Cardiac muscle cell (in vitro differentiated cells and primary cell): Measurements from ENCODE around the gene MEPCE. TPM values are rescaled to one million over a fixed set of nuclear protein-coding genes. Genes with fewer than 3 reads are reported as not detected.
A peak's percentile ranks its signal among the peaks of the same experiment; 100 is the strongest.

ENCODE experiments used
- DNase-seq, 2 donors: peaks; one replicate each; pipeline versions ENCODE4 v3.0.0 to v3.0.0-alpha.2; 2010 to 2017; ENCODE audit warnings: low read depth in 1 of 2, low spot score in 1 of 2
- H3K27ac ChIP-seq: fragments of 200-600 bp; sonication (generic); 2 replicates; pipeline ENCODE4 v1.5.1; 2016
- H3K27me3 ChIP-seq: fragments of 200-600 bp; sonication (generic); 2 replicates; pipeline ENCODE4 v1.6.0; 2016; ENCODE audit warnings: control low read depth
- H3K36me3 ChIP-seq: fragments of 200-600 bp; sonication (generic); 2 replicates; pipeline ENCODE4 v1.5.1; 2016; ENCODE audit warnings: control low read depth
- H3K4me1 ChIP-seq: fragments of 200-600 bp; sonication (generic); 2 replicates; pipeline ENCODE4 v1.8.1; 2017; ENCODE audit warnings: low read depth, mild to moderate bottlenecking, mixed run types
- H3K4me3 ChIP-seq: fragments of 200-600 bp; sonication (generic); 2 replicates; pipeline ENCODE4 v1.5.1; 2016; ENCODE audit warnings: mild to moderate bottlenecking
- H3K9me3 ChIP-seq: fragments of 200-600 bp; sonication (generic); 2 replicates; pipeline ENCODE4 v1.5.1; 2017; ENCODE audit warnings: low read depth, mild to moderate bottlenecking, control low read depth
- polyA plus RNA-seq: library from polyadenylated mRNA; unstranded; fragments of >200 nt; fragmentation: Nextera tagmentation; extraction: Ambion mirVana; gene quantifications from 2 replicates; pipeline ENCODE4 v1.2.1, GENCODE V29; 2016
- total RNA-seq: library from RNA; depleted of rRNA; stranded (reverse); fragments of >200 nt; gene quantifications from 2 replicates; pipeline ENCODE4 v1.2.3, GENCODE V29; 2016
- TF ChIP-seq, protein P1 (sequence below): IDR thresholded peaks from 2 replicates; pipeline ENCODE4 v1.5.1; 2012; ENCODE audit warnings: low read depth, mild to moderate bottlenecking, low read length

The MEPCE gene
- total and polyA plus RNA-seq, 2 experiments from 2014 or later: 21.5 to 41.7 TPM

DNA sequence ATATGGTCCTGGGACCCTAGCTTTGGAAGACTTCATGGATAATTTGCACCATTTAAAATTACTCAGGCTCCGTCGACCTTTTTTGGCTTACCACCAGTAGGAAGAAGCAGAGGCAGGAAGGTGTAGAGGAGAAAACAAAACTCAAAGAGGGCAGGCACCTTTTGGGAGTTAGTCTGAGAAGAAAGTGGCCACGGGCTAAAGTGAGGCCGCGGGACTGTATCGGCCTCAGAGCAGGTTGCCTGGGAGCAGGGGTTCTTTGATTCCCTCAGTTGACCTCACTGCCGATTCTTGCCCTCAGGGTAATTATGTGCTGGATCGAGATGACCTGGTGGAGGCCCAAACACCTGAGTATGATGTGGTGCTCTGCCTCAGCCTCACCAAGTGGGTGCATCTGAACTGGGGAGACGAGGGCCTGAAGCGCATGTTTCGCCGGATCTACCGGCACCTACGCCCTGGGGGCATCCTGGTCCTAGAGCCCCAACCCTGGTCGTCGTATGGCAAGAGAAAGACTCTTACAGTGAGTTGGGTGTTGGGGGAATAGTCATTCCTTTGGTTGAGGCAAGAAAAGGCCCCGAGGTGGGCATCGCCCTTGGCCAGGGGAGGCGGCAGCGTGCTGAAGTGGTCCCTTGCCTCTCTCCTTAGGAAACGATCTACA is 3.1 kb downstream of the MEPCE start:
- Histone ChIP-seq H3K9me3 (no peaks in the 10 kb centered on the region), H3K27ac (peak overlapping the region; percentile 67), H3K4me1 (peaks cover 27% of the 10 kb centered on the region), H3K27me3 (no peaks in the 10 kb centered on the region), H3K4me3 (no peak overlapping the region), H3K36me3 (peaks cover 9% of the 10 kb centered on the region)
- TF ChIP-seq, protein P1, sequence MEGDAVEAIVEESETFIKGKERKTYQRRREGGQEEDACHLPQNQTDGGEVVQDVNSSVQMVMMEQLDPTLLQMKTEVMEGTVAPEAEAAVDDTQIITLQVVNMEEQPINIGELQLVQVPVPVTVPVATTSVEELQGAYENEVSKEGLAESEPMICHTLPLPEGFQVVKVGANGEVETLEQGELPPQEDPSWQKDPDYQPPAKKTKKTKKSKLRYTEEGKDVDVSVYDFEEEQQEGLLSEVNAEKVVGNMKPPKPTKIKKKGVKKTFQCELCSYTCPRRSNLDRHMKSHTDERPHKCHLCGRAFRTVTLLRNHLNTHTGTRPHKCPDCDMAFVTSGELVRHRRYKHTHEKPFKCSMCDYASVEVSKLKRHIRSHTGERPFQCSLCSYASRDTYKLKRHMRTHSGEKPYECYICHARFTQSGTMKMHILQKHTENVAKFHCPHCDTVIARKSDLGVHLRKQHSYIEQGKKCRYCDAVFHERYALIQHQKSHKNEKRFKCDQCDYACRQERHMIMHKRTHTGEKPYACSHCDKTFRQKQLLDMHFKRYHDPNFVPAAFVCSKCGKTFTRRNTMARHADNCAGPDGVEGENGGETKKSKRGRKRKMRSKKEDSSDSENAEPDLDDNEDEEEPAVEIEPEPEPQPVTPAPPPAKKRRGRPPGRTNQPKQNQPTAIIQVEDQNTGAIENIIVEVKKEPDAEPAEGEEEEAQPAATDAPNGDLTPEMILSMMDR: no peak
- DNase-seq: no peak

DNA sequence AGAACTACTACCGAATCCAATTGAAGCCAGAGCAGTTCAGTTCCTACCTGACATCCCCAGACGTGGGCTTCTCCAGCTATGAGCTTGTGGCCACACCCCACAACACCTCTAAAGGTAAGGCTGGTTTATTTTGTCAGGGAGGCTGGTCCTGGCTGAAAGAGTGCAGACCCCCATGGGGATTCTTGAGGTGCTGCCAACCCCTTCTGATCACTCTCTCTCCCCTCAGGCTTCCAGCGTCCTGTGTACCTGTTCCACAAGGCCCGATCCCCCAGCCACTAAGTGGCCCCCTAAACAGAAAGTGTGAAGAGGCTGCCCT is 3.6 kb downstream of the MEPCE start:
- Histone ChIP-seq H3K27ac (no peak overlapping the region), H3K4me1 (peaks cover 27% of the 10 kb centered on the region)

DNA sequence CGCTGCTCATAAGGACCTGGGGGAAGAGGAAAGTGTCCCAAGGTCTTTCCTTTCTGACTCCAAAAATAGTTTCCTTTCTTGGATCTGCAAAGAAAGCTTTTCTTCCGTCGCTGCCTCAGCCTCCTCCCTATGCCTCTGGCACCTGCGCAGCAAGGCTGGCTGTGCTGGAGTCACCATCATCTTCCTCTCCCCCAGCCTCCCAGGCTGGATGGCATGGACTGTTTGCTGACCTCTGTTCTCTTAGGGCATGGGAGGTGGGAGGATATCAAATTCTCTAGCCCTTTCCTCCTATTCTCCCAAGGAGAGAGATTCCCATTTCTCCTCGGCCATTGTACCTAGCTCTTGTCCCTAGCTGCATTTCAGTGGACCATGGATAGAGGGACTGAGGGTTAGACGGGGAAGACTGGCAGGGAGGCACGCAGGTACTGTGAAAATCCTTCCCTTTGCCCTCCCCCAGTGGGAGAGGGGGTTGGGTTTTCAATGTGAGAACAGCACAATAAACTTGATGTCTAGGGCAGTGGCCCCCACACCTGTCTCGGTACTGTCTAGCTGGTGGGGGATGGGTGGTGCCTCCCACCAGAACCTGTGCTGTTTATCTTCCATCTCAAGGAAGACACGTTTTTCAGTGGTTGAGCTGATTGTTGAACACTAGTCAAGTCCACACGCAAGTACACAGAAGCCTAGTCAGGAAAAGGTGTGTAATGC is 4.1 kb downstream of the MEPCE start:
- Histone ChIP-seq H3K4me1 (peaks cover 27% of the 10 kb centered on the region), H3K27me3 (no peaks in the 10 kb centered on the region), H3K36me3 (peaks cover 9% of the 10 kb centered on the region), H3K4me3 (no peak overlapping the region), H3K27ac (no peak overlapping the region), H3K9me3 (no peaks in the 10 kb centered on the region)
- TF ChIP-seq, protein P1: no peak
- no peak for DNase-seq

More for the DNA sequence above, 3.6 kb downstream of the MEPCE start:
- Histone ChIP-seq H3K9me3 (no peaks in the 10 kb centered on the region), H3K27me3 (no peaks in the 10 kb centered on the region), H3K4me3 (no peak overlapping the region), H3K36me3 (peaks cover 9% of the 10 kb centered on the region)
- no peak for DNase-seq
- TF ChIP-seq, protein P1: no peak

DNA sequence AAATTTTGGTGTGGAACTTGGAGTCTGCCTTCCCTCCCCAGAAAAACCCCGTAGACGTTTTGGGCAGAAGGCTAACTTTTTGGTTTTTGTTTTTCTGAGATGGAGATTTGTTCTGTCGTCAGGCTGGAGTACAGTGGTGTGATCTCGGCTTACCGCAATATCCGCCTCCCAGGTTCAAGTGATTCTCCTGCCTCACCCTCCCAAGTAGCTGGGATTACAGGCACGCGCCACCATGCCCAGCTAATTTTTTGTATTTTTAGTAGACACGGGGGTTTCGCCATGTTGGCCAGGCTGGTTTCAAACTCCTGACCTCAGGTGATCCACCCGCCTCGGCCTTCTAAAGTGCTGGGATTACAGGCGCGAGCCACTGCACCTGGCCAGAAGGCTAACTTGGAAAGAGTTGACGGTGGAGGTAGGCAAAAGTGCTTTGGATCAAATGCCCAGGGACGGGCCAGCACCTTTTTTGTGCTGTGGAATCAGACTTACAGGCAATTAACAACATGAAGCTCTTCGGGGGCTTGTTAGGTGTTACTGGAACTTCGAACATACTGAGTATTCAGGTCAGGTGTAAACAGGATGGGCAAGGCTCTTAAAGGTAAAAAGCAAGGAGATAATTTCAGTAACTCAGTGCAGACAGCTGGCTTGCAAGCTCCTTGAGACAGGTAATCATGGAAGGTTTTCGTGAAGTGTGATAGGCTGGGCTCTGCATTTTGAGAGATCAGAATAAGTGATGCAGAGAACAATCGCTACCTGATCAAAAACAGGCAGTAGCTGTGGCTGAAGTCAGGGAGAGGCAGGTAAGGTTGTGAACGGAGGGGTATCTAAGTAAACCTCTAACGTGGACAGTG is 4.9 kb downstream of the MEPCE start:
- Histone ChIP-seq H3K27ac (no peak overlapping the region), H3K9me3 (no peaks in the 10 kb centered on the region), H3K27me3 (no peaks in the 10 kb centered on the region), H3K4me3 (peak overlapping the region; percentile 75), H3K36me3 (peaks cover 9% of the 10 kb centered on the region), H3K4me1 (peaks cover 27% of the 10 kb centered on the region)
- DNase-seq: no peak
- TF ChIP-seq, protein P1: no peak

DNA sequence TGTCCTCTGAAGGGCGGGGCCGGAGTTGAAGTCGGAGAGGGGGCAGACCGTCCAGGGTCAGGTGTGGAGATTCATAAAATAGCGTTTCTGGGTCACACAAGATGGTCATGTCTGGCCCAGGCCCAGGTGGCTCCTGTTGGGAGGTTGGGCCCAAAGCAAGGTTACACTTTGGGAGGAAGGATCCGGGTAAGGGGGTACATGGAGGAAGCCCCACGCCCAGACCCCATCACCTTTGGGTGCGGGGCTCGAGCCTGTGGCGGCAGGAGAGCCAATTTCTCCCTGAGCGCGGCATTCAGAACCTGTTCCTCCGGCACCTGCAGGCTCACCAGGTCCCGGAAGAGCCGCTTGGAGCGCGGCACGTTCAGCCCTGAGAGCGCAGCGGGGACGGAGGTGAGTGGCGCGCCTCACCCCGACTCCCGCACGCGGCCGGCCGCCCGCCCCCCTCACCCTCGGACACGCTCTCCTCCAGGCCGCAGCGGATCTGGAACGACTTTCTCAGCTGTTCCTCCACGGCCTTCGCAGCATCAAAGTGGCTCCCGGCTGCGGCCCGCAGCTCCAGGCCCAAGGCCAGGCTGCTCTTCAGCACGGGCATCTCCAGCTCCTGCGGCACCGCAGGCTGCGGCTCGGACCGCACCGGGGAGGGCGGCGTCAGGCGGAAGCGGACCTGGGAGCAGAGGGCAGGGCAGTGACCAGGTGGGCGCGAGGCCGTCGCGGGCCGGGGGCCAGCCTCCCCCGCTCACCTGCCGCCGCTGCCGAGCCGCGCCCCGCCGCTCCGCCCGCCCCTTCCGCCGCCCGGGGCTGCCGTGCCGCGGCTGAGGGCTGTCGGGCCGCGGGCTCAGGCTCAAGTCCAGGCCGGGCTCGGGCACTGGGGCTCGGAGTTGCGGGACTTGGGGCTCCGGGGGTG is 6.0 kb downstream of the MEPCE start:
- peak; percentile 39 to 47 for DNase-seq
- H3K36me3 ChIP-seq: peaks cover 9% of the 10 kb centered on the region
- H3K4me3 ChIP-seq: peak overlapping the region; percentile 75
- no peaks in the 10 kb centered on the region for H3K9me3 ChIP-seq
- no peaks in the 10 kb centered on the region for H3K27me3 ChIP-seq
- peaks cover 27% of the 10 kb centered on the region for H3K4me1 ChIP-seq
- H3K27ac ChIP-seq: peak overlapping the region; percentile 90
- TF ChIP-seq, protein P1: no peak
